ENCODE data around the gene TNS4. TPM values are rescaled to one million over a fixed set of nuclear protein-coding genes. Genes with fewer than 3 reads are reported as not detected.
A peak's percentile ranks its signal among the peaks of the same experiment; 100 is the strongest.

Gene TNS4
- total RNA-seq, 1 experiment from 2014 or later, result 127 TPM

DNA sequence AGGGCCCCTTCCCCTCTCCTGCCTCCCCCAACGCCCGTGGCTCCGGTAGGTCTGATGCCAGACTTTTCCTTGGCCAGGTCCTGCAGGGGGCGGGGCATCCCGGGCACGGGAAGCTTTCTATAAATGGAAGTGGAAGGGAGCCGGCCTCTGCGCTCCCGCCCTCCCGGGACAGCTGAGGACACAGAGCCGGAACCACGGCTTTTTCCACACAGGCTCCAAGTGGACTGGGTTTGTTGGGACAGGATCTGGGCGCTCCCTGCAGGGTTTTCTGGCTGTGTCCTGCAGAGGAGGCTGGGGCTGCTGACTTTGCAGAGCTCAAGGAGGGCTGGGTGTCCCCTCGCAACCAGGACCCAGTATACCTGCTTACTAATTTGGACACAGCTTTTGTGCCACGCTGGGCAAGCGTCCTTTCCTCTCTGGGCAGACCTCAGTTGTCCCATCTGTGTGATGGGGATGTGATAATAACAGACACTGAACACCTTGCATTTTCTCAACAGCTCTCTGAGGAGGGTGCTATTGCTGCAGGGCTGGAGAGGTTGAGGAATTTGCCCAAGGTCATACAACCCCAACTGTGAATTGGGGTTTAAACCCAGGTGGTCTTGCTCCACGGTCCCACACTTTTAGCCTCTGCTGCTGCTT, 1.8 kb downstream of the TNS4 start:
- peak; percentile 70 for DNase-seq

DNA sequence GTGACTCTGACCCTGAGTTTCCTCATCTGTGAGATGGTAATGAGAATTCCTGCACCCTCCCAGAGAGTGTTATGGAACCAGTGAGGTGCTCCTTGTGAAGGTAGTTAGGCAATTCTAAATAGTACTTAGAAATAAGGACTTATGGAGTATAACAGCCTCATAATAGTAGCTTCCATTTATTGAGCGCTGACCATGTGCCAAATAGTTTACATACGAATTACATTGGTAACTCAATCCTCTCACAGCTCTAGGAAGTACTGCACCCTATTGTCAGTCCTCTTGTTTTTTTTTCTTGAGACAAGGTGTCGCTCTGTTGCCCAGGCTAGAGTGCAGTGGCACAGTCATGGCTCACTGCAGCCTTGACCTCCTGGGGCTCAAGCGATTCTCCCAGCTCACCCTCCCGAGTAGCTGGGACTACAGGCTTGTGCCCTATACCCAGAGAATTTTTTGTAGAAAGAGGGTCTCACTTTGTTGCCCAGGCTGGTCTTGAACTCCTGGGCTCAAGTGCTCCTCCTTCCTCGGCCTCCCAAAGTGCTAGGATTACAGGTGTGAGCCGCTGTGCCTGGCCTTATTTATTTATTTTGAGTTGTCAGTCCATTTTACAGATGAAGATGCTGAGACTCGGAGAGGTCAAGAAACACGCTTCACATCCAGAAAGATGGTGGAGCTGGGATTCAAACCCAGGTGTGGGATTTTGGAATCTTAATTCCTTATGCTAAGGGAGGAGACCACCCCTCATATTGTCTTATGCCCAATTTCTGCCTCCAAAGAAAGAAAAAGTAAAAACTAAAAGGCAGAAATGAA, 2.9 kb downstream of the TNS4 start:
- DNase-seq (no peak), ATAC-seq (no peak)
- CTCF ChIA-PET, result interaction anchor here (1.0 kb wide), 1 partner anchor 61 kb away, joined by 3 read pairs; no protein-coding TSS in a partner anchor
- H3F3A ChIP-seq (ENCODE audit: low read length, unreplicated experiment), result peaks cover 7% of the 10 kb centered on the region
- peaks cover 81% of the 10 kb centered on the region for H3K79me2 ChIP-seq (ENCODE audit: low read length)
- peak overlapping the region; percentile 46 for H3K9ac ChIP-seq (ENCODE audit: low read length)
- BruUV-seq (replicated peaks), result no TSS peak
- intact Hi-C loops (cut with micrococcal nuclease), result loop anchor here (2.0 kb wide), 1 partner anchor 18 kb away; no protein-coding TSS in a partner anchor
- H4K20me1 ChIP-seq (ENCODE audit: low read length), result peaks cover 31% of the 10 kb centered on the region; the same call in 1 of the 2 replicates
- no peaks in the 10 kb centered on the region for H3K9me2 ChIP-seq (replicated peaks; ENCODE audit: low read length)
- no peak overlapping the region for H2AFZ ChIP-seq (ENCODE audit: low read length)
- peak overlapping the region; percentile 81 for H3K4me3 ChIP-seq (ENCODE audit: low read length)
- no peak for TF ChIP-seq EZH2 (IDR thresholded peaks at IDR 0.05; ENCODE audit: low read length, unreplicated experiment)
- POLR2A ChIA-PET (ENCODE audit: unreplicated experiment), result no interaction called here
- no peaks in the 10 kb centered on the region for H3K9me3 ChIP-seq (ENCODE audit: low read length)
- H3K4me2 ChIP-seq (ENCODE audit: low read length), result peak overlapping the region; percentile 90
- peaks cover 53% of the 10 kb centered on the region for H3K36me3 ChIP-seq (ENCODE audit: low read depth, low read length)
- H3K27ac ChIP-seq (ENCODE audit: low read length), result peak overlapping the region; percentile 54
- no peaks in the 10 kb centered on the region for H3K27me3 ChIP-seq (ENCODE audit: low read length)
- H3K4me1 ChIP-seq (ENCODE audit: insufficient read depth, low read length), result peaks cover 45% of the 10 kb centered on the region

More for the DNA sequence above, 1.8 kb downstream of the TNS4 start:
- H3K4me3 ChIP-seq (ENCODE audit: low read length), result peak overlapping the region; percentile 81
- H3K36me3 ChIP-seq (ENCODE audit: low read depth, low read length), result peaks cover 44% of the 10 kb centered on the region
- ChIA-PET POLR2A (ENCODE audit: unreplicated experiment) (interaction anchor here (0.6 kb wide), 1 partner anchor 426 kb away, joined by 3 read pairs; no protein-coding TSS in a partner anchor), CTCF (no interaction called here)
- peaks cover 7% of the 10 kb centered on the region for H3F3A ChIP-seq (ENCODE audit: low read length, unreplicated experiment)
- TSS peak; percentile 99 for BruUV-seq (replicated peaks)
- peaks cover 44% of the 10 kb centered on the region for H3K4me1 ChIP-seq (ENCODE audit: insufficient read depth, low read length)
- peaks cover 25% of the 10 kb centered on the region; the same call in 1 of the 2 replicates for H4K20me1 ChIP-seq (ENCODE audit: low read length)
- H3K9ac ChIP-seq (ENCODE audit: low read length), result peak overlapping the region; percentile 70
- no peaks in the 10 kb centered on the region for H3K9me2 ChIP-seq (replicated peaks; ENCODE audit: low read length)
- TF ChIP-seq EZH2phosphoT487 (IDR thresholded peaks at IDR 0.05; ENCODE audit: borderline replicate concordance, low read length) (no peak), EZH2 (IDR thresholded peaks at IDR 0.05; ENCODE audit: low read length, unreplicated experiment) (no peak)
- TF ChIP-seq, protein P1, sequence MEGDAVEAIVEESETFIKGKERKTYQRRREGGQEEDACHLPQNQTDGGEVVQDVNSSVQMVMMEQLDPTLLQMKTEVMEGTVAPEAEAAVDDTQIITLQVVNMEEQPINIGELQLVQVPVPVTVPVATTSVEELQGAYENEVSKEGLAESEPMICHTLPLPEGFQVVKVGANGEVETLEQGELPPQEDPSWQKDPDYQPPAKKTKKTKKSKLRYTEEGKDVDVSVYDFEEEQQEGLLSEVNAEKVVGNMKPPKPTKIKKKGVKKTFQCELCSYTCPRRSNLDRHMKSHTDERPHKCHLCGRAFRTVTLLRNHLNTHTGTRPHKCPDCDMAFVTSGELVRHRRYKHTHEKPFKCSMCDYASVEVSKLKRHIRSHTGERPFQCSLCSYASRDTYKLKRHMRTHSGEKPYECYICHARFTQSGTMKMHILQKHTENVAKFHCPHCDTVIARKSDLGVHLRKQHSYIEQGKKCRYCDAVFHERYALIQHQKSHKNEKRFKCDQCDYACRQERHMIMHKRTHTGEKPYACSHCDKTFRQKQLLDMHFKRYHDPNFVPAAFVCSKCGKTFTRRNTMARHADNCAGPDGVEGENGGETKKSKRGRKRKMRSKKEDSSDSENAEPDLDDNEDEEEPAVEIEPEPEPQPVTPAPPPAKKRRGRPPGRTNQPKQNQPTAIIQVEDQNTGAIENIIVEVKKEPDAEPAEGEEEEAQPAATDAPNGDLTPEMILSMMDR (conservative IDR thresholded peaks at IDR 0.05; ENCODE audit: low read depth, low read length), result no peak
- peaks cover 73% of the 10 kb centered on the region for H3K79me2 ChIP-seq (ENCODE audit: low read length)
- H3K9me3 ChIP-seq (ENCODE audit: low read length), result no peaks in the 10 kb centered on the region
- peak overlapping the region; percentile 90 for H3K4me2 ChIP-seq (ENCODE audit: low read length)
- H3K27ac ChIP-seq (ENCODE audit: low read length), result peak overlapping the region; percentile 66
- intact Hi-C loops (cut with micrococcal nuclease), result loop anchor here (2.0 kb wide), 1 partner anchor 17 kb away; no protein-coding TSS in a partner anchor
- H2AFZ ChIP-seq (ENCODE audit: low read length), result no peak overlapping the region
- H3K27me3 ChIP-seq (ENCODE audit: low read length), result no peaks in the 10 kb centered on the region
- peak; percentile 67 for ATAC-seq

DNA sequence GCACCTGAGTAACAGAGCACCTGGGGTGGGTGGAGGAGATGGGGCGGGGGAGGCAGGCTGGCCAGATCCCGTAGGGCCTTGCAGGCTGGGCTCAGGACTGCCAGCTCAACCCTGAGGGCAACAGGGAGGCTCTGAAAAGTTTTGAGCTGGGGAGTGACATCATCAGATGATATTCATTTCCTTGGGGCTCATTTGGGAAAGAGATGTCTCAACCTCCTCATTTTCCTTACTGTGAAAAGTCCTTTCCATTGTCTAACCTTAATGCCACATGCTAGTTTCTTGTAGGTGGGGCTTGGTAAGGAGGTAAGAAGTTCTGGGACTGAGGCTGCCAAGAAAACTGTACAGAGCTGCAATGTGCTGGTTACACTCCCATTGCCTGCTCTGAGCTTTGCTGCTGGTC, 3.7 kb downstream of the TNS4 start:
- H3K4me2 ChIP-seq (ENCODE audit: low read length), result peak overlapping the region; percentile 90
- CTCF ChIA-PET, result interaction anchor here (1.0 kb wide), 1 partner anchor 62 kb away, joined by 3 read pairs; no protein-coding TSS in a partner anchor
- DNase-seq (peak; percentile 44), ATAC-seq (no peak)
- peaks cover 7% of the 10 kb centered on the region for H3F3A ChIP-seq (ENCODE audit: low read length, unreplicated experiment)
- H3K4me3 ChIP-seq (ENCODE audit: low read length), result peak overlapping the region; percentile 81
- H3K9ac ChIP-seq (ENCODE audit: low read length), result peak overlapping the region; percentile 46
- intact Hi-C loops (cut with micrococcal nuclease), result loop anchor here (2.0 kb wide), 1 partner anchor 19 kb away; no protein-coding TSS in a partner anchor
- no peaks in the 10 kb centered on the region for H3K9me3 ChIP-seq (ENCODE audit: low read length)
- H4K20me1 ChIP-seq (ENCODE audit: low read length), result peaks cover 32% of the 10 kb centered on the region; the same call in 1 of the 2 replicates
- TF ChIP-seq, protein P1 (conservative IDR thresholded peaks at IDR 0.05; ENCODE audit: low read depth, low read length), result no peak
- TF ChIP-seq EZH2 (IDR thresholded peaks at IDR 0.05; ENCODE audit: low read length, unreplicated experiment) (no peak), EZH2phosphoT487 (IDR thresholded peaks at IDR 0.05; ENCODE audit: borderline replicate concordance, low read length) (no peak)
- peak overlapping the region; percentile 54 for H3K27ac ChIP-seq (ENCODE audit: low read length)
- peaks cover 59% of the 10 kb centered on the region for H3K36me3 ChIP-seq (ENCODE audit: low read depth, low read length)
- H2AFZ ChIP-seq (ENCODE audit: low read length), result no peak overlapping the region
- H3K79me2 ChIP-seq (ENCODE audit: low read length), result peaks cover 85% of the 10 kb centered on the region
- no TSS peak for BruUV-seq (replicated peaks)
- no peaks in the 10 kb centered on the region for H3K27me3 ChIP-seq (ENCODE audit: low read length)
- peaks cover 49% of the 10 kb centered on the region for H3K4me1 ChIP-seq (ENCODE audit: insufficient read depth, low read length)
- POLR2A ChIA-PET (ENCODE audit: unreplicated experiment), result interaction anchor here (1.1 kb wide), 1 partner anchor 14 kb away, joined by 3 read pairs; no protein-coding TSS in a partner anchor
- no peaks in the 10 kb centered on the region for H3K9me2 ChIP-seq (replicated peaks; ENCODE audit: low read length)
